ENCODE measurements around the gene SEMG2. TPM values are rescaled to one million over a fixed set of nuclear protein-coding genes. Genes with fewer than 3 reads are reported as not detected.

SEMG2 gene
- total and polyA plus RNA-seq, 9 of the 15 experiments (the other 6 are each of a cell fraction or from before 2014, with no cell fraction given), result not detected

DNA sequence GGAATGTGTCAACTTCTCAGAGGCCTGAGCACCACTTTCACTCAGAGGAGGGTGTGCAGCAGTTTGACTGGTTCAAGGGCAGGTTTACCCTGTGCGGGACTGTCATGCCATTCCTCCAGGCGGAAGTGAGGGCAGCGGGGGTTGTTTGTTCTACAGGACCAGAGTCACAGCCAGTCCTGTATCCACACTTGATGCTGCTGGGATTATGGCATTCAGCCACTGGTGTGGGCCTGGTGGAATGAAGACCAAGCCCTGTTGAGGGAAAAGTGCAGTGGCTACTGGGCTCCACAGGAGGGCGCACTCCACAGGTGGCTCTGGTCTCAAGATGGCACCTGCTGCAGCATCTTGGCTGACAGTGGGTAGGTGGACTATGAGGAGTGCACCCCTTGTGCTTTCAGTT is 14.8 kb downstream of the SEMG2 start (continued):
- TF ChIP-seq, protein P1, sequence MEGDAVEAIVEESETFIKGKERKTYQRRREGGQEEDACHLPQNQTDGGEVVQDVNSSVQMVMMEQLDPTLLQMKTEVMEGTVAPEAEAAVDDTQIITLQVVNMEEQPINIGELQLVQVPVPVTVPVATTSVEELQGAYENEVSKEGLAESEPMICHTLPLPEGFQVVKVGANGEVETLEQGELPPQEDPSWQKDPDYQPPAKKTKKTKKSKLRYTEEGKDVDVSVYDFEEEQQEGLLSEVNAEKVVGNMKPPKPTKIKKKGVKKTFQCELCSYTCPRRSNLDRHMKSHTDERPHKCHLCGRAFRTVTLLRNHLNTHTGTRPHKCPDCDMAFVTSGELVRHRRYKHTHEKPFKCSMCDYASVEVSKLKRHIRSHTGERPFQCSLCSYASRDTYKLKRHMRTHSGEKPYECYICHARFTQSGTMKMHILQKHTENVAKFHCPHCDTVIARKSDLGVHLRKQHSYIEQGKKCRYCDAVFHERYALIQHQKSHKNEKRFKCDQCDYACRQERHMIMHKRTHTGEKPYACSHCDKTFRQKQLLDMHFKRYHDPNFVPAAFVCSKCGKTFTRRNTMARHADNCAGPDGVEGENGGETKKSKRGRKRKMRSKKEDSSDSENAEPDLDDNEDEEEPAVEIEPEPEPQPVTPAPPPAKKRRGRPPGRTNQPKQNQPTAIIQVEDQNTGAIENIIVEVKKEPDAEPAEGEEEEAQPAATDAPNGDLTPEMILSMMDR (IDR thresholded peaks at IDR 0.05 in 2 of 3, conservative IDR thresholded peaks at IDR 0.05 in 1 of 3; ENCODE audit: insufficient read depth in 2 of 3, low read depth in 1 of 3, low read length in 3 of 3), result peak; percentile 54 to 74 (median 66)
- TF ChIP-seq RAD51 (IDR thresholded peaks at IDR 0.05; ENCODE audit: borderline replicate concordance, low read depth), result no peak

DNA sequence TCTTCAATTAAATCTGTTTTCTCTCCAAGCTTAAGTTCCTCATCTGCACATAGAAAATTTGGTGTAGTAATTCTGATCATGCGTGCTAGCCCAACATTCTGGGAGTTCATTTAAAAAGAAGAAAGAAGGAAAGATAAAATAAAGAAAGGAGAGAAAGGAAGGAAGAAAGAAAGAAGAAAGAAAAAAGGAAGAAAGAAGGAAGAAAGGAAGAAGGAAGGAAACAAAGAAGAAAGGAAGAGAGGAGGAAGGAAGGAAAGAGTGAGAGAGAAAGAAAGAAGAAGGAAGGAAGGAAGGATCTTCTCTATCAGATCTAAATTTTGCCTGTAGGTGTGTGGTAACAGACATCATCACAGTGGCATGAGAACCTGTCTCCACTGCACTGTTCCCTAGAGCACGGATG is 17.0 kb downstream of the SEMG2 start:
- DNase-seq (ENCODE audit: extremely low read depth in 1 of 4, low spot score in 3 of 4) (no peak), ATAC-seq (no peak), FAIRE-seq (no peak)
- BruUV-seq (replicated peaks), result no TSS peak
- Histone ChIP-seq H3K4me1 (replicated peaks in 1 of 2; ENCODE audit: control insufficient read depth in 2 of 2, insufficient read depth in 2 of 2, low read length in 2 of 2) (no peaks in the 10 kb centered on the region), H3K27me3 (ENCODE audit: control insufficient read depth in 2 of 2, insufficient read depth in 2 of 2, low read length in 2 of 2) (no peaks in the 10 kb centered on the region), H3K9me3 (replicated peaks; ENCODE audit: control insufficient read depth, insufficient read depth, low read depth, low read length) (no peaks in the 10 kb centered on the region), H4K20me1 (replicated peaks; ENCODE audit: control insufficient read depth, insufficient read depth, low read length) (no peaks in the 10 kb centered on the region), H3K9me1 (ENCODE audit: control insufficient read depth, insufficient read depth, low read length) (no peaks in the 10 kb centered on the region), H2AFZ (ENCODE audit: low read depth, low read length) (no peak overlapping the region), H3K36me3 (ENCODE audit: control insufficient read depth, insufficient read depth, low read length) (no peaks in the 10 kb centered on the region), H3K4me2 (ENCODE audit: insufficient read depth, low read length) (no peak overlapping the region), H3K79me2 (ENCODE audit: control insufficient read depth, insufficient read depth, low read length) (no peaks in the 10 kb centered on the region), H3K9ac (ENCODE audit: insufficient read depth in 1 of 2, low read depth in 2 of 2, low read length in 2 of 2) (no peak overlapping the region), H3K4me3 (no peak overlapping the region), H3K27ac (ENCODE audit: extremely low read depth, low read depth, low read length) (no peak overlapping the region)
- ChIA-PET CTCF (ENCODE audit: low intra/inter-chr PET ratio) (no interaction called here), POLR2A (interaction anchor here (0.7 kb wide), 1 partner anchor 171 kb away, joined by 3 read pairs; no protein-coding TSS in a partner anchor)
- intact Hi-C loops (cut with micrococcal nuclease) (loop anchor here (5.0 kb wide), 1 partner anchor 54 kb away; no protein-coding TSS in a partner anchor), in situ Hi-C loops (cut with MboI) (no loop called here)
- WGBS (ENCODE audit: insufficient coverage, low coverage, missing lambda C conversion rate), result 5% methylated on average over 2 of the region's 2 CpGs
- TF ChIP-seq, protein P2, sequence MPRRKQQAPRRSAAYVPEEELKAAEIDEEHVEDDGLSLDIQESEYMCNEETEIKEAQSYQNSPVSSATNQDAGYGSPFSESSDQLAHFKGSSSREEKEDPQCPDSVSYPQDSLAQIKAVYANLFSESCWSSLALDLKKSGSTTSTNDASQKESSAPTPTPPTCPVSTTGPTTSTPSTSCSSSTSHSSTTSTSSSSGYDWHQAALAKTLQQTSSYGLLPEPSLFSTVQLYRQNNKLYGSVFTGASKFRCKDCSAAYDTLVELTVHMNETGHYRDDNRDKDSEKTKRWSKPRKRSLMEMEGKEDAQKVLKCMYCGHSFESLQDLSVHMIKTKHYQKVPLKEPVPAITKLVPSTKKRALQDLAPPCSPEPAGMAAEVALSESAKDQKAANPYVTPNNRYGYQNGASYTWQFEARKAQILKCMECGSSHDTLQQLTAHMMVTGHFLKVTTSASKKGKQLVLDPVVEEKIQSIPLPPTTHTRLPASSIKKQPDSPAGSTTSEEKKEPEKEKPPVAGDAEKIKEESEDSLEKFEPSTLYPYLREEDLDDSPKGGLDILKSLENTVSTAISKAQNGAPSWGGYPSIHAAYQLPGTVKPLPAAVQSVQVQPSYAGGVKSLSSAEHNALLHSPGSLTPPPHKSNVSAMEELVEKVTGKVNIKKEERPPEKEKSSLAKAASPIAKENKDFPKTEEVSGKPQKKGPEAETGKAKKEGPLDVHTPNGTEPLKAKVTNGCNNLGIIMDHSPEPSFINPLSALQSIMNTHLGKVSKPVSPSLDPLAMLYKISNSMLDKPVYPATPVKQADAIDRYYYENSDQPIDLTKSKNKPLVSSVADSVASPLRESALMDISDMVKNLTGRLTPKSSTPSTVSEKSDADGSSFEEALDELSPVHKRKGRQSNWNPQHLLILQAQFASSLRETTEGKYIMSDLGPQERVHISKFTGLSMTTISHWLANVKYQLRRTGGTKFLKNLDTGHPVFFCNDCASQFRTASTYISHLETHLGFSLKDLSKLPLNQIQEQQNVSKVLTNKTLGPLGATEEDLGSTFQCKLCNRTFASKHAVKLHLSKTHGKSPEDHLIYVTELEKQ (CRISPR knock-in tag; IDR thresholded peaks at IDR 0.05), result no peak
- TF ChIP-seq, protein P3, sequence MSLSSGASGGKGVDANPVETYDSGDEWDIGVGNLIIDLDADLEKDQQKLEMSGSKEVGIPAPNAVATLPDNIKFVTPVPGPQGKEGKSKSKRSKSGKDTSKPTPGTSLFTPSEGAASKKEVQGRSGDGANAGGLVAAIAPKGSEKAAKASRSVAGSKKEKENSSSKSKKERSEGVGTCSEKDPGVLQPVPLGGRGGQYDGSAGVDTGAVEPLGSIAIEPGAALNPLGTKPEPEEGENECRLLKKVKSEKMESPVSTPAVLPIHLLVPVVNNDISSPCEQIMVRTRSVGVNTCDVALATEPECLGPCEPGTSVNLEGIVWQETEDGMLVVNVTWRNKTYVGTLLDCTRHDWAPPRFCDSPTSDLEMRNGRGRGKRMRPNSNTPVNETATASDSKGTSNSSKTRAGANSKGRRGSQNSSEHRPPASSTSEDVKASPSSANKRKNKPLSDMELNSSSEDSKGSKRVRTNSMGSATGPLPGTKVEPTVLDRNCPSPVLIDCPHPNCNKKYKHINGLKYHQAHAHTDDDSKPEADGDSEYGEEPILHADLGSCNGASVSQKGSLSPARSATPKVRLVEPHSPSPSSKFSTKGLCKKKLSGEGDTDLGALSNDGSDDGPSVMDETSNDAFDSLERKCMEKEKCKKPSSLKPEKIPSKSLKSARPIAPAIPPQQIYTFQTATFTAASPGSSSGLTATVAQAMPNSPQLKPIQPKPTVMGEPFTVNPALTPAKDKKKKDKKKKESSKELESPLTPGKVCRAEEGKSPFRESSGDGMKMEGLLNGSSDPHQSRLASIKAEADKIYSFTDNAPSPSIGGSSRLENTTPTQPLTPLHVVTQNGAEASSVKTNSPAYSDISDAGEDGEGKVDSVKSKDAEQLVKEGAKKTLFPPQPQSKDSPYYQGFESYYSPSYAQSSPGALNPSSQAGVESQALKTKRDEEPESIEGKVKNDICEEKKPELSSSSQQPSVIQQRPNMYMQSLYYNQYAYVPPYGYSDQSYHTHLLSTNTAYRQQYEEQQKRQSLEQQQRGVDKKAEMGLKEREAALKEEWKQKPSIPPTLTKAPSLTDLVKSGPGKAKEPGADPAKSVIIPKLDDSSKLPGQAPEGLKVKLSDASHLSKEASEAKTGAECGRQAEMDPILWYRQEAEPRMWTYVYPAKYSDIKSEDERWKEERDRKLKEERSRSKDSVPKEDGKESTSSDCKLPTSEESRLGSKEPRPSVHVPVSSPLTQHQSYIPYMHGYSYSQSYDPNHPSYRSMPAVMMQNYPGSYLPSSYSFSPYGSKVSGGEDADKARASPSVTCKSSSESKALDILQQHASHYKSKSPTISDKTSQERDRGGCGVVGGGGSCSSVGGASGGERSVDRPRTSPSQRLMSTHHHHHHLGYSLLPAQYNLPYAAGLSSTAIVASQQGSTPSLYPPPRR (CRISPR knock-in tag; IDR thresholded peaks at IDR 0.05; ENCODE audit: borderline replicate concordance), result no peak
- TF ChIP-seq SLC30A9 (CRISPR knock-in tag; IDR thresholded peaks at IDR 0.05) (no peak), ZBTB8A (IDR thresholded peaks at IDR 0.05; ENCODE audit: partially characterized antibody) (no peak)
- TF ChIP-seq, protein P4, sequence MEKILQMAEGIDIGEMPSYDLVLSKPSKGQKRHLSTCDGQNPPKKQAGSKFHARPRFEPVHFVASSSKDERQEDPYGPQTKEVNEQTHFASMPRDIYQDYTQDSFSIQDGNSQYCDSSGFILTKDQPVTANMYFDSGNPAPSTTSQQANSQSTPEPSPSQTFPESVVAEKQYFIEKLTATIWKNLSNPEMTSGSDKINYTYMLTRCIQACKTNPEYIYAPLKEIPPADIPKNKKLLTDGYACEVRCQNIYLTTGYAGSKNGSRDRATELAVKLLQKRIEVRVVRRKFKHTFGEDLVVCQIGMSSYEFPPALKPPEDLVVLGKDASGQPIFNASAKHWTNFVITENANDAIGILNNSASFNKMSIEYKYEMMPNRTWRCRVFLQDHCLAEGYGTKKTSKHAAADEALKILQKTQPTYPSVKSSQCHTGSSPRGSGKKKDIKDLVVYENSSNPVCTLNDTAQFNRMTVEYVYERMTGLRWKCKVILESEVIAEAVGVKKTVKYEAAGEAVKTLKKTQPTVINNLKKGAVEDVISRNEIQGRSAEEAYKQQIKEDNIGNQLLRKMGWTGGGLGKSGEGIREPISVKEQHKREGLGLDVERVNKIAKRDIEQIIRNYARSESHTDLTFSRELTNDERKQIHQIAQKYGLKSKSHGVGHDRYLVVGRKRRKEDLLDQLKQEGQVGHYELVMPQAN (IDR thresholded peaks at IDR 0.05; ENCODE audit: borderline replicate concordance), result no peak
